ENCODE results near the gene ZNF366.

ZNF366 gene

DNA sequence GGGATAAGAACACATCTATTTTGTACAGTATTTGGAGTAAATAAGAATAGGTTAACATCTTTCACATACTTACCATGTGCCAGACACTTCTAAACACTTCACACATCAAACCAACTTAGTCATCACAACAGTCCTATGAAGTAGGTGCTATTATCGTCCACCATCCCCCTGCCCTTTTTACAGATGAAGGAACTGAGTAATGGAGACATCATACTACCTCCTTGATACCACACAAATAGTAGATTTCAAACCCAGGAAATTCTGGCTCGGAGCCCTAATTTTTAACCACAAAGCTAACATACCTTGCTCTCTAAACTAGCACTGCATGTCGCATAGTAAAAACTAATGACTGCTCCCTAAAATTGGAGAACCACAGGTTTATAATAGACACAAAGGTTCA, 4.2 kb upstream of the ZNF366 start:
- no peak for TF ChIP-seq FOXM1 (IDR thresholded peaks at IDR 0.05; ENCODE audit: borderline replicate concordance)
- no peak for TF ChIP-seq SP1 (IDR thresholded peaks at IDR 0.05)
- TF ChIP-seq FOXK2 (IDR thresholded peaks at IDR 0.05): no peak
- no peak for TF ChIP-seq HDGF (IDR thresholded peaks at IDR 0.05; ENCODE audit: borderline replicate concordance)
- DNase-seq (ENCODE audit: extremely low spot score): no peak
- ChIA-PET POLR2A (no interaction called here), CTCF (no interaction called here)

GRCh38 chr5:72510610-72511181, 3.5 kb upstream of the ZNF366 start:
- ChIA-PET POLR2A (no interaction called here), CTCF (no interaction called here)
- no peak for TF ChIP-seq NFRKB (IDR thresholded peaks at IDR 0.05)
- TF ChIP-seq BHLHE40 (IDR thresholded peaks at IDR 0.05; ENCODE audit: borderline replicate concordance): no peak
- no peak for TF ChIP-seq SP1 (IDR thresholded peaks at IDR 0.05)
- no peak for TF ChIP-seq ARNT (IDR thresholded peaks at IDR 0.05)
- TF ChIP-seq, protein P1, sequence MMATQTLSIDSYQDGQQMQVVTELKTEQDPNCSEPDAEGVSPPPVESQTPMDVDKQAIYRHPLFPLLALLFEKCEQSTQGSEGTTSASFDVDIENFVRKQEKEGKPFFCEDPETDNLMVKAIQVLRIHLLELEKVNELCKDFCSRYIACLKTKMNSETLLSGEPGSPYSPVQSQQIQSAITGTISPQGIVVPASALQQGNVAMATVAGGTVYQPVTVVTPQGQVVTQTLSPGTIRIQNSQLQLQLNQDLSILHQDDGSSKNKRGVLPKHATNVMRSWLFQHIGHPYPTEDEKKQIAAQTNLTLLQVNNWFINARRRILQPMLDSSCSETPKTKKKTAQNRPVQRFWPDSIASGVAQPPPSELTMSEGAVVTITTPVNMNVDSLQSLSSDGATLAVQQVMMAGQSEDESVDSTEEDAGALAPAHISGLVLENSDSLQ (IDR thresholded peaks at IDR 0.05): no peak
- TF ChIP-seq CTBP1 (IDR thresholded peaks at IDR 0.05; ENCODE audit: borderline replicate concordance): no peak
- TF ChIP-seq FOXA1 (IDR thresholded peaks at IDR 0.05): no peak
- TF ChIP-seq ZNF384 (IDR thresholded peaks at IDR 0.05): no peak
- no peak for TF ChIP-seq LEF1 (IDR thresholded peaks at IDR 0.05; ENCODE audit: borderline replicate concordance)
- TF ChIP-seq FOXM1 (IDR thresholded peaks at IDR 0.05; ENCODE audit: borderline replicate concordance): no peak
- no peak for TF ChIP-seq L3MBTL2 (conservative IDR thresholded peaks at IDR 0.05)
- no peak for TF ChIP-seq SUZ12 (IDR thresholded peaks at IDR 0.05)
- TF ChIP-seq FOXK2 (IDR thresholded peaks at IDR 0.05): no peak
- no peak for TF ChIP-seq HDGF (IDR thresholded peaks at IDR 0.05; ENCODE audit: borderline replicate concordance)
- no peak for TF ChIP-seq TARDBP (IDR thresholded peaks at IDR 0.05)
- TF ChIP-seq ELF4 (IDR thresholded peaks at IDR 0.05): no peak
- DNase-seq (ENCODE audit: extremely low spot score): no peak

- TF ChIP-seq LEF1 (IDR thresholded peaks at IDR 0.05; ENCODE audit: borderline replicate concordance): no peak
- no peak for TF ChIP-seq L3MBTL2 (conservative IDR thresholded peaks at IDR 0.05)
- no peak for TF ChIP-seq BHLHE40 (IDR thresholded peaks at IDR 0.05; ENCODE audit: borderline replicate concordance)
- no peak for TF ChIP-seq HDGF (IDR thresholded peaks at IDR 0.05; ENCODE audit: borderline replicate concordance)
- TF ChIP-seq SP1 (IDR thresholded peaks at IDR 0.05): no peak
- no peak for TF ChIP-seq ZNF384 (IDR thresholded peaks at IDR 0.05)
- no peak for TF ChIP-seq ARNT (IDR thresholded peaks at IDR 0.05)
- no peak for TF ChIP-seq CTBP1 (IDR thresholded peaks at IDR 0.05; ENCODE audit: borderline replicate concordance)
- TF ChIP-seq FOXM1 (IDR thresholded peaks at IDR 0.05; ENCODE audit: borderline replicate concordance): no peak
- TF ChIP-seq TARDBP (IDR thresholded peaks at IDR 0.05): no peak
- TF ChIP-seq ELF4 (IDR thresholded peaks at IDR 0.05): no peak
- TF ChIP-seq NFRKB (IDR thresholded peaks at IDR 0.05): no peak
- TF ChIP-seq, protein P1 (IDR thresholded peaks at IDR 0.05): no peak
- TF ChIP-seq FOXA1 (IDR thresholded peaks at IDR 0.05): no peak
- TF ChIP-seq FOXK2 (IDR thresholded peaks at IDR 0.05): no peak
- TF ChIP-seq SUZ12 (IDR thresholded peaks at IDR 0.05): no peak
- POLR2A ChIA-PET: no interaction called here
- no peak for DNase-seq (ENCODE audit: extremely low spot score)
- CTCF ChIA-PET: no interaction called here
These were observed 2.2 kb upstream of the ZNF366 start for GRCh38 chr5:72509401-72509800.

- no peak for DNase-seq (ENCODE audit: extremely low spot score)
- TF ChIP-seq NFRKB (IDR thresholded peaks at IDR 0.05) (no peak), FOXK2 (IDR thresholded peaks at IDR 0.05) (no peak), L3MBTL2 (conservative IDR thresholded peaks at IDR 0.05) (no peak), FOXA1 (IDR thresholded peaks at IDR 0.05) (no peak), HDGF (IDR thresholded peaks at IDR 0.05; ENCODE audit: borderline replicate concordance) (no peak), CTBP1 (IDR thresholded peaks at IDR 0.05; ENCODE audit: borderline replicate concordance) (no peak), LEF1 (IDR thresholded peaks at IDR 0.05; ENCODE audit: borderline replicate concordance) (no peak), TARDBP (IDR thresholded peaks at IDR 0.05) (no peak), ELF4 (IDR thresholded peaks at IDR 0.05) (no peak)
- TF ChIP-seq, protein P1 (IDR thresholded peaks at IDR 0.05): no peak
- CTCF ChIA-PET: no interaction called here
- POLR2A ChIA-PET: no interaction called here
These were observed 1.3 kb upstream of the ZNF366 start for GRCh38 chr5:72508241-72509170.

- ChIA-PET CTCF (no interaction called here), POLR2A (no interaction called here)
- no peak for TF ChIP-seq HDGF (IDR thresholded peaks at IDR 0.05; ENCODE audit: borderline replicate concordance)
- TF ChIP-seq TARDBP (IDR thresholded peaks at IDR 0.05): no peak
- TF ChIP-seq, protein P1 (IDR thresholded peaks at IDR 0.05): no peak
- TF ChIP-seq ZNF384 (IDR thresholded peaks at IDR 0.05): no peak
- TF ChIP-seq FOXA1 (IDR thresholded peaks at IDR 0.05): no peak
- TF ChIP-seq CTBP1 (IDR thresholded peaks at IDR 0.05; ENCODE audit: borderline replicate concordance): no peak
- TF ChIP-seq FOXK2 (IDR thresholded peaks at IDR 0.05): no peak
- no peak for DNase-seq (ENCODE audit: extremely low spot score)
These were observed 663 bp upstream of the ZNF366 start for GRCh38 chr5:72507907-72508238.

Measured in HEK293T (cell line).